Body of pancreas (tissue), 4 donors: ENCODE results near the gene COL8A1.

Experiments used
- CTCF ChIP-seq, 7 experiments: fragments of 450-650 bp in 4 of 7; fragments of 200-600 bp in 3 of 7; sonication (generic) in 3 of 7; IDR thresholded peaks; one replicate each; pipeline ENCODE4 v1.5.1; 2016 to 2019; ENCODE audit warnings: antibody characterized with exemption in 7 of 7
- POLR2A ChIP-seq, 3 donors: fragments of 450-650 bp; IDR thresholded peaks; one replicate each; pipeline ENCODE4 v1.6.1; 2016; ENCODE audit warnings: antibody characterized with exemption in 3 of 3, mild to moderate bottlenecking in 2 of 3

GRCh38 chr3:99702953-99703943 lies 64.9 kb downstream of the COL8A1 start:
- TF ChIP-seq CTCF (IDR thresholded peaks at IDR 0.05) (no peak), POLR2A (IDR thresholded peaks at IDR 0.05) (no peak)
